HG02970 (cell line): Measurements from ENCODE around the gene MAST4.

ENCODE experiments used
- ATAC-seq: cut with Tn5 transposase; IDR thresholded peaks from one replicate; pipeline ENCODE4 v1.9.1; 2021; ENCODE audit warnings: mild to moderate bottlenecking, moderate library complexity, moderate number of reproducible peaks; ENCODE audit not compliant: unreplicated experiment, low FRiP score

Gene MAST4

GRCh38 chr5:66939094-66939493 lies 342.9 kb downstream of the MAST4 start:
- no peak for ATAC-seq

GRCh38 chr5:66945389-66946349 lies 349.5 kb downstream of the MAST4 start:
- no peak for ATAC-seq

GRCh38 chr5:66947458-66947857 lies 351.3 kb downstream of the MAST4 start:
- no peak for ATAC-seq

GRCh38 chr5:66949066-66949465 lies 352.9 kb downstream of the MAST4 start:
- no peak for ATAC-seq

GRCh38 chr5:66952153-66952552 lies 356.0 kb downstream of the MAST4 start:
- ATAC-seq, result no peak

- ATAC-seq, result no peak
Measured at GRCh38 chr5:66956439-66956838, 360.2 kb downstream of the MAST4 start.

GRCh38 chr5:66958201-66958979 lies 362.2 kb downstream of the MAST4 start:
- no peak for ATAC-seq

GRCh38 chr5:66958980-66959641 lies 362.9 kb downstream of the MAST4 start:
- no peak for ATAC-seq

- no peak for ATAC-seq
Measured at GRCh38 chr5:66959653-66960052, 363.5 kb downstream of the MAST4 start.

- ATAC-seq, result no peak
Measured at GRCh38 chr5:66960369-66961137, 364.4 kb downstream of the MAST4 start.

GRCh38 chr5:66963559-66963971 lies 367.4 kb downstream of the MAST4 start:
- no peak for ATAC-seq

- ATAC-seq, result no peak
Measured at GRCh38 chr5:66966439-66966838, 370.2 kb downstream of the MAST4 start.

GRCh38 chr5:66967102-66967501 lies 370.9 kb downstream of the MAST4 start:
- ATAC-seq, result no peak

GRCh38 chr5:66967826-66968262 lies 371.7 kb downstream of the MAST4 start:
- ATAC-seq, result no peak

- ATAC-seq, result no peak
Measured at GRCh38 chr5:66969484-66969883, 373.3 kb downstream of the MAST4 start.

GRCh38 chr5:66969963-66970362 lies 373.8 kb downstream of the MAST4 start:
- no peak for ATAC-seq

GRCh38 chr5:66972004-66972403 lies 375.8 kb downstream of the MAST4 start:
- no peak for ATAC-seq

GRCh38 chr5:66974256-66974655 lies 378.1 kb downstream of the MAST4 start:
- no peak for ATAC-seq

GRCh38 chr5:66976108-66976507 lies 379.9 kb downstream of the MAST4 start:
- no peak for ATAC-seq

GRCh38 chr5:66979738-66980137 lies 383.5 kb downstream of the MAST4 start:
- ATAC-seq, result no peak
